HepG2 (cell line): ENCODE measurements around the gene NOTUM. TPM values are rescaled to one million over a fixed set of nuclear protein-coding genes. Genes with fewer than 3 reads are reported as not detected.

Experiments used
- AGO2 ChIP-seq: fragments of 200-400 bp; formaldehyde crosslinking; optimal IDR thresholded peaks from 2 replicates; pipeline ENCODE3; 2017; ENCODE audit warnings: mild to moderate bottlenecking, low read depth, low read length, moderate library complexity
- ATF7 ChIP-seq, 2 experiments: fragments of 450-650 bp in 1 of 2; sonication (generic) in 1 of 2; formaldehyde crosslinking in 1 of 2; IDR thresholded peaks; 2 replicates each; pipeline versions ENCODE4 v1.4.0 to v1.6.1; 2016 to 2020; ENCODE audit warnings: antibody characterized with exemption in 1 of 2, mild to moderate bottlenecking in 1 of 2, missing genetic modification reagents in 1 of 2
- CHD2 ChIP-seq: IDR thresholded peaks from 2 replicates; pipeline ENCODE4 v1.6.1; 2011; ENCODE audit warnings: low read depth, low read length, improper control_type of control experiment
- PRDM4 ChIP-seq: sonication (generic); formaldehyde crosslinking; IDR thresholded peaks from 2 replicates; pipeline ENCODE4 v1.9.0; 2021; ENCODE audit warnings: missing genetic modification reagents, borderline replicate concordance
- SETDB1 ChIP-seq: sonication (generic); formaldehyde crosslinking; IDR thresholded peaks from 2 replicates; pipeline ENCODE4 v1.5.1; 2020; ENCODE audit warnings: missing genetic modification reagents, mild to moderate bottlenecking, borderline replicate concordance
- ZBTB25 ChIP-seq: IDR thresholded peaks from 2 replicates; pipeline ENCODE4 v1.6.1; 2018; ENCODE audit warnings: missing genetic modification reagents
- ZBTB33 ChIP-seq: sonication (generic); formaldehyde crosslinking; IDR thresholded peaks from 2 replicates; pipeline ENCODE4 v1.4.0; 2020; ENCODE audit warnings: missing genetic modification reagents
- ZFY ChIP-seq: sonication (generic); formaldehyde crosslinking; IDR thresholded peaks from 2 replicates; pipeline ENCODE4 v1.4.0; 2020; ENCODE audit warnings: missing genetic modification reagents
- ZMYM2 ChIP-seq: sonication (generic); formaldehyde crosslinking; IDR thresholded peaks from 2 replicates; pipeline ENCODE4 v1.8.0; 2022; ENCODE audit warnings: mild to moderate bottlenecking, missing genetic modification reagents
- ZNF142 ChIP-seq: sonication (generic); formaldehyde crosslinking; IDR thresholded peaks from 2 replicates; pipeline ENCODE4 v1.4.0; 2020; ENCODE audit warnings: missing genetic modification reagents
- ZNF503 ChIP-seq: sonication (generic); formaldehyde crosslinking; IDR thresholded peaks from 2 replicates; pipeline ENCODE4 v1.4.0; 2020; ENCODE audit warnings: missing genetic modification reagents
- ZNF691 ChIP-seq: sonication (generic); formaldehyde crosslinking; IDR thresholded peaks from 2 replicates; pipeline ENCODE4 v1.4.0; 2020; ENCODE audit warnings: missing genetic modification reagents, low read depth, mild to moderate bottlenecking, borderline replicate concordance
- polyA plus RNA-seq, 8 experiments: library from polyadenylated mRNA; depleted of rRNA in 3 of 8; stranded (reverse) in 7 of 8; unstranded in 1 of 8; fragments of >200 nt; fragmentation: Illumina TruSeq in 4 of 8; extraction: Trizol in 4 of 8; gene quantifications; 2 replicates each; pipeline versions ENCODE4 v1.2.1 to v1.2.3, GENCODE V29; 2011 to 2016; ENCODE audit warnings: low read depth in 4 of 8, missing spikeins in 1 of 8, mixed read lengths in 1 of 8; ENCODE audit not compliant: insufficient read depth in 1 of 8
- total RNA-seq, 5 experiments: library from RNA; depleted of rRNA; stranded (reverse); fragments of >200 nt; fragmentation: Illumina TruSeq; extraction: Trizol; gene quantifications; 2 replicates each; pipeline ENCODE4 v1.2.3, GENCODE V29; 2016; ENCODE audit warnings: low read depth in 1 of 5

The NOTUM gene
- total and polyA plus RNA-seq, 2 of the 13 experiments (the other 11 are each of a cell fraction or from before 2014, with no cell fraction given) = 150 to 160 TPM

- TF ChIP-seq CHD2 = no peak
- TF ChIP-seq ZMYM2 (CRISPR knock-in tag) = no peak
- TF ChIP-seq PRDM4 (CRISPR knock-in tag) = no peak
- no peak for TF ChIP-seq ZNF142 (CRISPR knock-in tag)
- peak; percentile 80 for TF ChIP-seq AGO2
- TF ChIP-seq SETDB1 (CRISPR knock-in tag) = no peak
- no peak for TF ChIP-seq ATF7 (IDR thresholded peaks at IDR 0.05)
- 0 out of 2 replicates have a peak, but pooled peaks have one; percentile 6 for TF ChIP-seq ATF7 (CRISPR knock-in tag; IDR thresholded peaks at IDR 0.05)
- no peak for TF ChIP-seq ZBTB25
- TF ChIP-seq ZNF691 (CRISPR knock-in tag) = no peak
- TF ChIP-seq ZFY (CRISPR knock-in tag) = peak; percentile 25; the same call in 1 of the 2 replicates
- TF ChIP-seq ZNF503 (CRISPR knock-in tag) = no peak
- peak; percentile 56 for TF ChIP-seq ZBTB33 (CRISPR knock-in tag)
Observed at GRCh38 chr17:81903415-81903831, 57.6 kb downstream of the NOTUM start (continued).
